Stimulated activated memory B cell treated with anti-CD40 and anti-IgM and Interleukin-4, amounts not matched to agents 10 μg/mL and 1 μg/mL and 100 μg/mL, for 72 hours (primary cell): ENCODE results near the gene GRIP2.
A peak's percentile ranks its signal among the peaks of the same experiment; 100 is the strongest.

ENCODE experiments used
- ATAC-seq: fragments of 150-1000 bp; cut with Tn5 transposase; 2 replicates; pipeline ENCODE4 v1.10.0; 2021
- H3K27ac Mint-ChIP-seq: one replicate; pipeline ENCODE4 v1.8.0; 2022; ENCODE audit warnings: mild to moderate bottlenecking, mixed read lengths
- H3K27me3 Mint-ChIP-seq: one replicate; pipeline ENCODE4 v1.8.0; 2022; ENCODE audit warnings: mixed read lengths
- H3K36me3 Mint-ChIP-seq: one replicate; pipeline ENCODE4 v1.8.0; 2022; ENCODE audit warnings: mixed read lengths
- H3K4me1 Mint-ChIP-seq: one replicate; pipeline ENCODE4 v1.8.0; 2022; ENCODE audit warnings: mixed read lengths
- H3K4me3 Mint-ChIP-seq: one replicate; pipeline ENCODE4 v1.8.0; 2022; ENCODE audit warnings: mild to moderate bottlenecking, moderate library complexity, mixed read lengths
- H3K9me3 Mint-ChIP-seq: one replicate; pipeline ENCODE4 v1.8.0; 2022; ENCODE audit warnings: mixed read lengths

The GRIP2 gene

GRCh38 chr3:14497321-14497720, 42.8 kb downstream of the GRIP2 start:
- Mint-ChIP-seq H3K36me3 (no peaks in the 10 kb centered on the region), H3K4me3 (no peak overlapping the region), H3K4me1 (no peaks in the 10 kb centered on the region), H3K27me3 (no peaks in the 10 kb centered on the region), H3K9me3 (peaks cover 9% of the 10 kb centered on the region), H3K27ac (no peak overlapping the region)
- no peak for ATAC-seq

DNA sequence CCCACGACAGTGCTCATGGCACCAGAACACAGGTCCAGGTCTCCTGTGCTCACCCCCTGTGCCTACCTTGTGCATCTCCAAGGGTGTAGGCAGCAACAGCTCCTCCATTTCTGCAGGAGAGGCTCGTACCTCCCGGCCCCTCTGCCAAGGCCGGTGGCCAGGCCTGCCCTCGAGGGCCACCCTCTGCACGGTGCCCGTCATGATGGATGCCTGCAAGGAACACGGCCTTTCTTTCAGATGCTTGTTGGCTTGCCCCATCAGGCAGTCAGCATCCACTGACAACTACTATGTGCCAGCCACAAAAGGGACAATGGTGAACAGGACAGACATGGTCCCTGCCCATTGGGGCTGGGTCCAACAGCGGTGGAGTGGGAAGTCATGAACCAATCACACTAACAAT, 43.8 kb downstream of the GRIP2 start:
- Mint-ChIP-seq H3K4me1 (no peaks in the 10 kb centered on the region), H3K9me3 (peaks cover 7% of the 10 kb centered on the region), H3K27me3 (no peaks in the 10 kb centered on the region), H3K36me3 (peaks cover 4% of the 10 kb centered on the region), H3K4me3 (no peak overlapping the region), H3K27ac (no peak overlapping the region)
- no peak for ATAC-seq

- no peak overlapping the region for H3K27ac Mint-ChIP-seq
- H3K4me1 Mint-ChIP-seq, result no peaks in the 10 kb centered on the region
- H3K9me3 Mint-ChIP-seq, result peaks cover under 1% of the 10 kb centered on the region
- H3K4me3 Mint-ChIP-seq, result no peak overlapping the region
- no peaks in the 10 kb centered on the region for H3K27me3 Mint-ChIP-seq
- no peak for ATAC-seq
- H3K36me3 Mint-ChIP-seq, result peaks cover 17% of the 10 kb centered on the region
Observed at GRCh38 chr3:14494973-14495300, 45.2 kb downstream of the GRIP2 start.

DNA sequence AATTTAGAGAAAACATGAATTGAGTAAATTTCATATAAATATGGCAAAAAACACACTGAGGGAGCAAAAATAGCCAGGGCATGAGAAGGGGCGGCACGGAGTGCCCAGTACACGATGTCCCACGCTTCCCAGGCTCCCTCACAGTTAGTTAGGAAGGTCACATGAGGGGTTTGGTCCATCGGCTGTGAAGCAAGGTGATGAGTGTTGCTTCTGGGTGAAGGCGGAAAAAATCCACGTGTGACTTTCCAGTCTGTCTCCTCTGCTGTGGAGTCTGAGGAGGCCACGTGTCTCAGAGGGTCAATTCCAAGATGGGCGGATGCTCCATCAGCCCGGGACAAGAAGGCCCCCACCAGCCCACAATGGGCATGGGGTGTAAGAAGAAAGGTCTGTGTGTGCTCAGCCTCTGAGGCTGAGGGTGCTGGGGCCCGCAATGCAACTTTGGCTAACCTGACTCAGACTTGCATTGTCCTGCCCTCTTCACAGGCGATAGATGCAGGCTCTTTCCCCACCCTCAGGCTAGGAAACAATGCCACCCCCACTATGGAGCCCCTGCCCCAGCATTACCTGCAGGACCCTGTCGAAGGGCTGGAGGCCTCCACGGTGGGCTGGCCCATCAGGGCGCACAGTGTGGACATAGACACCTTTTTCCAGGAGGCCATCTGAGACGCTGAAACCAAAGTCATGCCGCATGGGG, 45.7 kb downstream of the GRIP2 start:
- no peaks in the 10 kb centered on the region for H3K9me3 Mint-ChIP-seq
- no peaks in the 10 kb centered on the region for H3K4me1 Mint-ChIP-seq
- H3K27me3 Mint-ChIP-seq, result no peaks in the 10 kb centered on the region
- ATAC-seq, result no peak
- peaks cover 22% of the 10 kb centered on the region for H3K36me3 Mint-ChIP-seq
- H3K27ac Mint-ChIP-seq, result no peak overlapping the region
- no peak overlapping the region for H3K4me3 Mint-ChIP-seq

DNA sequence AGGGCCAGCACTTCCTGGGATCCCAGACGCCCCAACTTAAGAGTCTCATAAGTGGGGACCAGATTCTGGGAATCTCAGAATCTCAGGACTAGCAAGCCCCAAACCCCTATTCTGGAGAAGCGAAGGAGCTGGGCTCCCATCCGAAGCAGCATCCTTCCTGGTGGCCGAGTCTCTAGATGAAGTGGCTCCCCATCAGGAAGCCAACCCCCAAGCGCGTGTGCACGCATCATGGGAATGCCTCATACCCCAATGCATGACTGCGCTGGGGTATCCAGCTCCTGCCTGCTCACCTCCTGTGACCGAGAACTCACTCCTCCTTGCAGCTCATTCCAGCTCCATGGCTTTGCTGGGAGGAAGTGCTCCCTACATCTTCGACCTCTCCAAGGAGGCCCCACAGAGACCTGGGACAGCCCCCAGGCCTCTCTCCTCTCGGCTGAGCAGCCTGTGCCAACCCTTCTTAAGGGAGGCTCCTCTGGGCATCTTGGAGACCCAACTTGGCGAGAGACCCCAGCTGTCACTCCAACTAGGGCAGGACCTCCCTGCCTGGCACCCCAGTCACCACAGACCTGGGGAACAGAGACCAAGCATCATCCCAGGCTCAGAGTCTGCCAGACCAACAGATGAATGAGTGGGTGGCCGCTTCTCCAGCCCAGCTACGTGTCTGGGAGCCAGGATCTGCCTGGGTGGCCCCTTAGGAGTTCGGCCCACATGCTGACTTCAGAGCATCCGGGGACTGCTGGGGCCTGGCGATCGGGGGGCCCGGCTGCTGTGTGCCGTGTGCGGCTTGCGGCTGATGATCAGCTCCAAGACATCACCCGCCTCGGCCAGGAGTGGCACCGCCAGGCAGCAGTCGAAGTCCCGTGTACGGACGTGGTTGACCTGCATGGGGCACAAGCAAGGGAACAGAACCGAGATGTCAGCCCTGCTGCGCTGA, 46.9 kb downstream of the GRIP2 start:
- no peak overlapping the region for H3K27ac Mint-ChIP-seq
- H3K4me1 Mint-ChIP-seq, result no peaks in the 10 kb centered on the region
- H3K36me3 Mint-ChIP-seq, result peaks cover 27% of the 10 kb centered on the region
- no peaks in the 10 kb centered on the region for H3K9me3 Mint-ChIP-seq
- no peak overlapping the region for H3K4me3 Mint-ChIP-seq
- H3K27me3 Mint-ChIP-seq, result no peaks in the 10 kb centered on the region
- ATAC-seq, result no peak

GRCh38 chr3:14491396-14492190, 48.5 kb downstream of the GRIP2 start:
- Mint-ChIP-seq H3K27me3 (no peaks in the 10 kb centered on the region), H3K9me3 (no peaks in the 10 kb centered on the region), H3K27ac (no peak overlapping the region), H3K36me3 (peaks cover 41% of the 10 kb centered on the region), H3K4me3 (no peak overlapping the region), H3K4me1 (no peaks in the 10 kb centered on the region)
- no peak for ATAC-seq

- Mint-ChIP-seq H3K4me3 (no peak overlapping the region), H3K36me3 (peaks cover 47% of the 10 kb centered on the region), H3K9me3 (no peaks in the 10 kb centered on the region), H3K27ac (no peak overlapping the region), H3K4me1 (no peaks in the 10 kb centered on the region), H3K27me3 (no peaks in the 10 kb centered on the region)
- ATAC-seq, result no peak
Observed at GRCh38 chr3:14490831-14491230, 49.3 kb downstream of the GRIP2 start.

- Mint-ChIP-seq H3K36me3 (peaks cover 53% of the 10 kb centered on the region), H3K27ac (no peak overlapping the region), H3K4me3 (no peak overlapping the region), H3K4me1 (no peaks in the 10 kb centered on the region), H3K27me3 (no peaks in the 10 kb centered on the region), H3K9me3 (no peaks in the 10 kb centered on the region)
- no peak for ATAC-seq
Observed at GRCh38 chr3:14490255-14490654, 49.9 kb downstream of the GRIP2 start.

- H3K4me1 Mint-ChIP-seq, result no peaks in the 10 kb centered on the region
- H3K36me3 Mint-ChIP-seq, result peaks cover 59% of the 10 kb centered on the region
- H3K27me3 Mint-ChIP-seq, result no peaks in the 10 kb centered on the region
- H3K27ac Mint-ChIP-seq, result no peak overlapping the region
- no peaks in the 10 kb centered on the region for H3K9me3 Mint-ChIP-seq
- no peak overlapping the region for H3K4me3 Mint-ChIP-seq
- no peak for ATAC-seq
Observed at GRCh38 chr3:14489641-14490040, 50.5 kb downstream of the GRIP2 start.

- Mint-ChIP-seq H3K27ac (no peak overlapping the region), H3K36me3 (peaks cover 69% of the 10 kb centered on the region), H3K4me3 (no peak overlapping the region), H3K4me1 (no peaks in the 10 kb centered on the region), H3K9me3 (no peaks in the 10 kb centered on the region), H3K27me3 (no peaks in the 10 kb centered on the region)
- ATAC-seq, result no peak
Observed at GRCh38 chr3:14488286-14489041, 51.7 kb downstream of the GRIP2 start.

DNA sequence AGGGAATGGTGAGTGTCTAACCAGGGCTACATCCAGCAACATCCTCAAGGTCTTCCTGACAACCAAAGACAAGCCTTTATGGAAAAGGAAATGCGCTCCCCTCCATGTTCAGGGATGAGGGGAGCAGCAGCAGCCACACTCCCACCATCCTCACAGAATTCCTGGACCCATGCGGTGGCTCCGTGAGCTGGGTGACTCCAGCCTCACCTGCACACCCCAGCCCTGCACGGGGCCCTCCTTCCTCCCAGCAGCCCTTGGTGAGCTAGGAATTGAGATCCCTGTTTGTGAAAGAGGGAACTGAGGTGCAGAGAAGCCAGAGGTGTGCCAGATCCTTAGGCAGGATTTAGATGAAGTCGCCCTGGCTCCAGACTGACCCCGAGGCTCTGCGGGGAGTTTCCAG, 52.3 kb downstream of the GRIP2 start:
- H3K27me3 Mint-ChIP-seq, result no peaks in the 10 kb centered on the region
- H3K27ac Mint-ChIP-seq, result no peak overlapping the region
- no peak for ATAC-seq
- no peaks in the 10 kb centered on the region for H3K9me3 Mint-ChIP-seq
- no peak overlapping the region for H3K4me3 Mint-ChIP-seq
- peaks cover 74% of the 10 kb centered on the region for H3K36me3 Mint-ChIP-seq
- H3K4me1 Mint-ChIP-seq, result no peaks in the 10 kb centered on the region

- Mint-ChIP-seq H3K27me3 (no peaks in the 10 kb centered on the region), H3K4me1 (no peaks in the 10 kb centered on the region), H3K9me3 (no peaks in the 10 kb centered on the region), H3K27ac (no peak overlapping the region), H3K36me3 (peaks cover 75% of the 10 kb centered on the region), H3K4me3 (no peak overlapping the region)
- no peak for ATAC-seq
Observed at GRCh38 chr3:14487086-14487485, 53.1 kb downstream of the GRIP2 start.

- ATAC-seq, result no peak
- Mint-ChIP-seq H3K27me3 (no peaks in the 10 kb centered on the region), H3K27ac (no peak overlapping the region), H3K36me3 (peaks cover 78% of the 10 kb centered on the region), H3K4me1 (no peaks in the 10 kb centered on the region), H3K9me3 (no peaks in the 10 kb centered on the region), H3K4me3 (no peak overlapping the region)
Observed at GRCh38 chr3:14486460-14486859, 53.7 kb downstream of the GRIP2 start.

DNA sequence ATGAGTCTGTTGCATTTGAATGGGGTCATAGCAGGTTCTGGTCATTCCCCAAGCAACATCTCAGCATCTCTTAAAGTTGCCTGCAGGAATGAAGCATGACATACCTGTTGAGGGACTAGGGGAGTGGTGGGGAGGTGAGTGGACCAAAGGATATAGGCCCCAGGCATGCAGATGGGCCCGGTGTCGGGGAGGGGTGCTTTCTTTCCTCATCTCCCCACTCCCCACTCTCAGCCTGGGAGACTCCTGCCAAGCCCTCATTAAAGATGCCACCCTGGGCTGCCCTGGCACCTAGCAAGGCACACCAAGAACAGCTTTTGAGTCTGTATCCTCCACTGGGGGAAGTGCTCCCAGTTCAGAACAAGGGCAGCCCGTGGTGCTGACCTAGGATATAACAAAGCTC, 54.2 kb downstream of the GRIP2 start:
- H3K27me3 Mint-ChIP-seq, result no peaks in the 10 kb centered on the region
- H3K27ac Mint-ChIP-seq, result no peak overlapping the region
- H3K4me3 Mint-ChIP-seq, result no peak overlapping the region
- H3K9me3 Mint-ChIP-seq, result no peaks in the 10 kb centered on the region
- H3K4me1 Mint-ChIP-seq, result no peaks in the 10 kb centered on the region
- no peak for ATAC-seq
- H3K36me3 Mint-ChIP-seq, result peaks cover 78% of the 10 kb centered on the region

DNA sequence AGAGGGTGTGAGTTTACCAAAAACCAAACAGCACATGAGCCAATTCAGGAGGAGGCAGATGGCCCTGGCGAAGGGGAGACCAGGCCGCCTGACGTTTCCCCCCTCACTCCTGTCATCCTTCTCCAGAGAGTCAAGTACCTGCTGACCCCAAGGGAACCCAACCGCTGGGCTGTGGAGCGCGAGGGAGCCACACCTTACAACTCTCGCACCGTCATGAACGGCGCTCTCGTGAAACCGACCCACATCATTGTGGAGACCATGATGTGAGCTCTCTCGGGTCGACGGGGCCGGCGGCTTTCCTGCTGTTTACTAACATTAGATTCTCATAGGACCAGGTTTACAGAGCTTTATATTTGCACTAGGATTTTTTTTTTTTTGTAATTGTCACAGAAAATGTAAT, 55.4 kb downstream of the GRIP2 start:
- Mint-ChIP-seq H3K27ac (peak overlapping the region; percentile 32), H3K4me3 (no peak overlapping the region), H3K27me3 (no peaks in the 10 kb centered on the region), H3K9me3 (no peaks in the 10 kb centered on the region), H3K4me1 (no peaks in the 10 kb centered on the region), H3K36me3 (peaks cover 78% of the 10 kb centered on the region)
- ATAC-seq, result no peak
